ENCODE results near the gene CNTRL. TPM values are rescaled to one million over a fixed set of nuclear protein-coding genes. Genes with fewer than 3 reads are reported as not detected.

The CNTRL gene
- total and polyA plus RNA-seq, 2 of the 8 experiments (the other 6 are each of a cell fraction or from before 2014, with no cell fraction given) = 5.1 to 13.9 TPM

GRCh38 chr9:121029469-121029868 is 45.3 kb upstream of the CNTRL start:
- FAIRE-seq = no peak
- CTCF ChIA-PET (ENCODE audit: partially characterized antibody) = interaction anchor here (1.1 to 2.1 kb wide), 5 partner anchors 13 to 47 kb away, joined by 3 to 7 read pairs (median 4); no protein-coding TSS in a partner anchor
- no peak overlapping the region for H3K27ac ChIP-seq (ENCODE audit: low read depth, low read length)
- no peak overlapping the region for H3K23ac ChIP-seq (ENCODE audit: insufficient read length)
- H3K79me1 ChIP-seq (ENCODE audit: low read depth, low read length) = no peaks in the 10 kb centered on the region
- H4K8ac ChIP-seq (ENCODE audit: extremely low read depth, insufficient read depth, low read length) = no peak overlapping the region
- no peaks in the 10 kb centered on the region for H3K27me3 ChIP-seq (replicated peaks in 1 of 4; ENCODE audit: control insufficient read depth in 3 of 4, extremely low read depth in 1 of 4, insufficient read depth in 3 of 4, low read length in 3 of 4)
- POLR2A ChIA-PET (ENCODE audit: partially characterized antibody) = interaction anchor here (1.0 kb wide), 1 partner anchor 281 kb away, joined by 4 read pairs; no protein-coding TSS in a partner anchor
- no peaks in the 10 kb centered on the region for H3K79me2 ChIP-seq (ENCODE audit: control insufficient read depth in 1 of 2, insufficient read depth in 2 of 2, low read length in 2 of 2)
- no peak overlapping the region for H4K5ac ChIP-seq (ENCODE audit: insufficient read length, low read depth, low read length)
- H2BK12ac ChIP-seq (ENCODE audit: low read depth, low read length) = no peak overlapping the region
- no peak overlapping the region for H3K18ac ChIP-seq (ENCODE audit: extremely low read depth, low read length)
- no peak overlapping the region for H2BK5ac ChIP-seq (ENCODE audit: low read depth, low read length)
- no peaks in the 10 kb centered on the region for H3K4me1 ChIP-seq (replicated peaks in 1 of 4; ENCODE audit: control insufficient read depth in 3 of 4, insufficient read depth in 4 of 4, low read length in 3 of 4)
- WGBS, 2 experiments (ENCODE audit: extremely low coverage in 1 of 2, insufficient coverage in 1 of 2, insufficient read length in 1 of 2, insufficient replicate concordance in 2 of 2, low coverage in 1 of 2, low lambda C conversion rate in 2 of 2, missing lambda C conversion rate in 1 of 2) = 81% methylated on average over 1 of the region's 1 CpG; no CpG with 5 or more reads in 1 of the 2 experiments
- no peak overlapping the region for H3K14ac ChIP-seq (ENCODE audit: insufficient read length)
- no peak overlapping the region for H2BK20ac ChIP-seq (ENCODE audit: low read length)
- H4K91ac ChIP-seq (replicated peaks; ENCODE audit: insufficient read length, low read length) = no peak overlapping the region
- no peak for TF ChIP-seq NRF1 (IDR thresholded peaks at IDR 0.05; ENCODE audit: low read depth, low read length)
- no peak for TF ChIP-seq SIX5 (IDR thresholded peaks at IDR 0.05; ENCODE audit: low read depth, low read length)
- TF ChIP-seq POLR2A (IDR thresholded peaks at IDR 0.05; ENCODE audit: control extremely low read depth in 1 of 2, low read depth in 2 of 2, low read length in 2 of 2) = no peak
- TF ChIP-seq CHD1 (IDR thresholded peaks at IDR 0.05; ENCODE audit: low read depth, low read length) = no peak
- TF ChIP-seq CBX5 (IDR thresholded peaks at IDR 0.05; ENCODE audit: low read depth, low read length) = no peak
- no peak for TF ChIP-seq JUN (IDR thresholded peaks at IDR 0.05; ENCODE audit: low read depth, low read length)
- TF ChIP-seq MAX (IDR thresholded peaks at IDR 0.05) = no peak
- TF ChIP-seq EZH2 (IDR thresholded peaks at IDR 0.05; ENCODE audit: low read depth, low read length, severe bottlenecking) = no peak
- TF ChIP-seq FOSL1 (IDR thresholded peaks at IDR 0.05; ENCODE audit: insufficient read depth, low read depth, low read length) = no peak
- no peak for TF ChIP-seq JUND (IDR thresholded peaks at IDR 0.05; ENCODE audit: low read length)
- no peak for TF ChIP-seq RBBP5 (IDR thresholded peaks at IDR 0.05; ENCODE audit: borderline replicate concordance, low read depth, low read length)
- no peak for DNase-seq (ENCODE audit: low read depth in 1 of 2, low spot score in 2 of 2)
- no peak overlapping the region for H2BK120ac ChIP-seq (replicated peaks; ENCODE audit: low read depth, low read length)
- no peak overlapping the region for H2AK5ac ChIP-seq (ENCODE audit: low read depth, low read length)
- H2AFZ ChIP-seq (ENCODE audit: low read length) = no peak overlapping the region
- no peaks in the 10 kb centered on the region for H3K36me3 ChIP-seq (ENCODE audit: control insufficient read depth in 2 of 4, insufficient read depth in 4 of 4, low read length in 3 of 4)
- no peaks in the 10 kb centered on the region for H3K23me2 ChIP-seq (ENCODE audit: low read depth, low read length)
- H3K4me3 ChIP-seq (ENCODE audit: extremely low read depth in 1 of 4, insufficient read depth in 2 of 4, low read depth in 3 of 4, low read length in 4 of 4) = no peak overlapping the region
- H4K20me1 ChIP-seq (replicated peaks in 1 of 2; ENCODE audit: control insufficient read depth in 1 of 2, insufficient read depth in 2 of 2, low read length in 2 of 2) = no peaks in the 10 kb centered on the region
- H3K9ac ChIP-seq (replicated peaks in 1 of 4; ENCODE audit: extremely low read depth in 1 of 4, low read depth in 3 of 4, low read length in 3 of 4) = no peak overlapping the region
- no peaks in the 10 kb centered on the region for H3K9me3 ChIP-seq (ENCODE audit: insufficient read depth in 2 of 2, low read depth in 1 of 2, low read length in 1 of 2)
- no peak overlapping the region for H2BK15ac ChIP-seq (ENCODE audit: low read length)
- H3K4ac ChIP-seq (replicated peaks; ENCODE audit: insufficient read length, low read depth, low read length) = no peak overlapping the region
- H3K4me2 ChIP-seq (ENCODE audit: insufficient read depth in 1 of 2, low read depth in 2 of 2, low read length in 2 of 2) = no peak overlapping the region
- no peak overlapping the region for H3K56ac ChIP-seq (replicated peaks; ENCODE audit: insufficient read length, low read depth, low read length)
